Measurements from ENCODE around the gene TYRO3.
A peak's percentile ranks its signal among the peaks of the same experiment; 100 is the strongest.
"Not testable (repeated sequence)": the region's sequence is repeated elsewhere in the genome, so short reads cannot be mapped to it uniquely, and the experiment has no call there.

Gene TYRO3

GRCh38 chr15:41577863-41578735 is 19.1 kb downstream of the TYRO3 start:
- DNase-seq = no peak

GRCh38 chr15:41578736-41579383 is 19.8 kb downstream of the TYRO3 start:
- no peak for DNase-seq

- no peak for DNase-seq
These were observed 22.1 kb downstream of the TYRO3 start for GRCh38 chr15:41581110-41581509.

- no peak for DNase-seq
These were observed 24.8 kb downstream of the TYRO3 start for GRCh38 chr15:41583795-41584194.

GRCh38 chr15:41584636-41585126 is 25.7 kb downstream of the TYRO3 start:
- no peak for DNase-seq

- DNase-seq = no peak
These were observed 26.4 kb downstream of the TYRO3 start for GRCh38 chr15:41585127-41586047.

GRCh38 chr15:41586531-41587282 is 27.7 kb downstream of the TYRO3 start:
- DNase-seq = not testable (repeated sequence)

GRCh38 chr15:41589018-41589417 is 30.0 kb downstream of the TYRO3 start:
- not testable (repeated sequence) for DNase-seq

- DNase-seq = not testable (repeated sequence)
These were observed 30.6 kb downstream of the TYRO3 start for GRCh38 chr15:41589571-41589970.

GRCh38 chr15:41591217-41591616 is 32.2 kb downstream of the TYRO3 start:
- not testable (repeated sequence) for DNase-seq

GRCh38 chr15:41592718-41593117 is 33.7 kb downstream of the TYRO3 start:
- not testable (repeated sequence) for DNase-seq

GRCh38 chr15:41594801-41595746 is 36.1 kb downstream of the TYRO3 start:
- DNase-seq = no peak

- no peak for DNase-seq
These were observed 38.0 kb downstream of the TYRO3 start for GRCh38 chr15:41596972-41597371.

- DNase-seq = no peak
These were observed 38.8 kb downstream of the TYRO3 start for GRCh38 chr15:41597787-41598186.

- DNase-seq = no peak
These were observed 40.0 kb downstream of the TYRO3 start for GRCh38 chr15:41599061-41599460.

- no peak for DNase-seq
These were observed 44.5 kb downstream of the TYRO3 start for GRCh38 chr15:41603411-41603935.

- DNase-seq = peak; percentile 53
These were observed 45.2 kb downstream of the TYRO3 start for GRCh38 chr15:41603941-41604911.

- no peak for DNase-seq
These were observed 46.6 kb downstream of the TYRO3 start for GRCh38 chr15:41605566-41605965.

GRCh38 chr15:41606997-41607396 is 48.0 kb downstream of the TYRO3 start:
- DNase-seq = no peak

All from CD4-positive, alpha-beta T cell treated with Interferon gamma for 1 hour (primary cell).